ENCODE measurements around the gene PRAC2.
"Not testable (repeated sequence)": the region's sequence is repeated elsewhere in the genome, so short reads cannot be mapped to it uniquely, and the experiment has no call there.

PRAC2 gene

GRCh38 chr17:48722915-48723422 lies at the start of gene PRAC2:
TSS of gene PRAC2 (plus strand) at chr17:48723185. CDS start at chr17:48724411, 1,226 bp downstream.
- no peak for DNase-seq

- no peak for DNase-seq
Measured at GRCh38 chr17:48676963-48677558, 45.9 kb upstream of the PRAC2 start.

- peak; percentile 79 for DNase-seq
Measured at GRCh38 chr17:48678141-48678971, 44.6 kb upstream of the PRAC2 start.

GRCh38 chr17:48679385-48680096 lies 43.4 kb upstream of the PRAC2 start:
- no peak for DNase-seq

- no peak for DNase-seq
Measured at GRCh38 chr17:48681609-48682008, 41.4 kb upstream of the PRAC2 start.

GRCh38 chr17:48690655-48691054 lies 32.3 kb upstream of the PRAC2 start:
- DNase-seq, result no peak

GRCh38 chr17:48692049-48692448 lies 30.9 kb upstream of the PRAC2 start:
- no peak for DNase-seq

GRCh38 chr17:48693178-48693577 lies 29.8 kb upstream of the PRAC2 start:
- DNase-seq, result no peak

GRCh38 chr17:48701864-48702532 lies 21.0 kb upstream of the PRAC2 start:
- no peak for DNase-seq

GRCh38 chr17:48704361-48705248 lies 18.4 kb upstream of the PRAC2 start:
- DNase-seq, result no peak

GRCh38 chr17:48711128-48711527 lies 11.9 kb upstream of the PRAC2 start:
- no peak for DNase-seq

GRCh38 chr17:48715496-48716399 lies 7.2 kb upstream of the PRAC2 start:
- DNase-seq, result no peak

GRCh38 chr17:48716549-48716948 lies 6.4 kb upstream of the PRAC2 start:
- not testable (repeated sequence) for DNase-seq

GRCh38 chr17:48717367-48718226 lies 5.4 kb upstream of the PRAC2 start:
- no peak for DNase-seq

- DNase-seq, result no peak
Measured at GRCh38 chr17:48718227-48718760, 4.7 kb upstream of the PRAC2 start.

GRCh38 chr17:48718761-48719641 lies 4.0 kb upstream of the PRAC2 start:
- no peak for DNase-seq

- DNase-seq, result no peak
Measured at GRCh38 chr17:48719642-48720265, 3.2 kb upstream of the PRAC2 start.

All from activated CD4-positive, alpha-beta T cell treated with anti-CD3 and anti-CD28 coated beads for 48 hours (primary cell).